H1 (cell line): ENCODE data around the gene TRABD.

Experiments used
- EGR1 ChIP-seq: IDR thresholded peaks from 2 replicates; pipeline ENCODE4 v1.6.1; 2011; ENCODE audit warnings: low read depth, low read length, borderline replicate concordance
- TAF1 ChIP-seq: IDR thresholded peaks from 2 replicates; pipeline ENCODE4 v1.6.1; 2011; ENCODE audit warnings: mild to moderate bottlenecking, low read depth, low read length

GRCh38 chr22:50175921-50176849 is 9.5 kb upstream of the TRABD start:
- TF ChIP-seq TAF1 (no peak), EGR1 (no peak)
